ENCODE results near the gene COL15A1. TPM values are rescaled to one million over a fixed set of nuclear protein-coding genes. Genes with fewer than 3 reads are reported as not detected.

Gene COL15A1
- total RNA-seq, 1 experiment from 2014 or later = 0.22 TPM

GRCh38 chr9:98909935-98910334 is 33.8 kb upstream of the COL15A1 start:
- TF ChIP-seq ERG (CRISPR knock-in tag; IDR thresholded peaks at IDR 0.05) = no peak
- TF ChIP-seq TP53 (CRISPR knock-in tag; IDR thresholded peaks at IDR 0.05) = no peak
- no peak for TF ChIP-seq PREB (CRISPR knock-in tag; IDR thresholded peaks at IDR 0.05; ENCODE audit: borderline replicate concordance)
- TF ChIP-seq ZNF532 (CRISPR knock-in tag; IDR thresholded peaks at IDR 0.05; ENCODE audit: borderline replicate concordance) = no peak
- TF ChIP-seq FOXP1 (CRISPR knock-in tag; IDR thresholded peaks at IDR 0.05; ENCODE audit: borderline replicate concordance) = no peak
- no peak for TF ChIP-seq ZNF425 (CRISPR knock-in tag; conservative IDR thresholded peaks at IDR 0.05)
- TF ChIP-seq STAT6 (CRISPR knock-in tag; conservative IDR thresholded peaks at IDR 0.05; ENCODE audit: low read depth) = no peak
- no peak for TF ChIP-seq IRF1 (CRISPR knock-in tag; IDR thresholded peaks at IDR 0.05)
- no peak for TF ChIP-seq RELA (CRISPR knock-in tag; IDR thresholded peaks at IDR 0.05; ENCODE audit: borderline replicate concordance)
- no peak for TF ChIP-seq NFE2L1 (CRISPR knock-in tag; IDR thresholded peaks at IDR 0.05)
- TF ChIP-seq ZNF121 (CRISPR knock-in tag; IDR thresholded peaks at IDR 0.05) = no peak
- no peak for TF ChIP-seq ATF1 (CRISPR knock-in tag; IDR thresholded peaks at IDR 0.05)
- no peak for TF ChIP-seq CREB1 (CRISPR knock-in tag; IDR thresholded peaks at IDR 0.05)
- TF ChIP-seq SMAD3 (CRISPR knock-in tag; IDR thresholded peaks at IDR 0.05; ENCODE audit: borderline replicate concordance) = no peak
- no peak for TF ChIP-seq ZSCAN18 (CRISPR knock-in tag; IDR thresholded peaks at IDR 0.05)
- no peak for TF ChIP-seq NR2C2 (CRISPR knock-in tag; IDR thresholded peaks at IDR 0.05)
- no peak for TF ChIP-seq ZNF671 (CRISPR knock-in tag; IDR thresholded peaks at IDR 0.05)
- no peak for TF ChIP-seq AR (CRISPR knock-in tag; IDR thresholded peaks at IDR 0.05)
- no peak for TF ChIP-seq TEAD1 (CRISPR knock-in tag; IDR thresholded peaks at IDR 0.05)
- no peak for TF ChIP-seq ETV6 (CRISPR knock-in tag; IDR thresholded peaks at IDR 0.05)
- H3K4me1 Mint-ChIP-seq = peaks cover 4% of the 10 kb centered on the region; the same call in 1 of the 2 replicates
- H3K4me3 Mint-ChIP-seq = no peak overlapping the region
- no peaks in the 10 kb centered on the region for H3K36me3 Mint-ChIP-seq
- H3K27me3 Mint-ChIP-seq (ENCODE audit: low read depth) = no peaks in the 10 kb centered on the region
- DNase-seq (ENCODE audit: low spot score) (no peak), ATAC-seq (no peak)
- H3K9me3 Mint-ChIP-seq = no peaks in the 10 kb centered on the region
- H3K27ac Mint-ChIP-seq = no peak overlapping the region
- ChIA-PET POLR2A (no interaction called here), CTCF (interaction anchor here (0.6 kb wide), 1 partner anchor 26 kb away, joined by 4 read pairs; no protein-coding TSS in a partner anchor)

Measured in WTC11 (cell line).